GM10248 (cell line): ENCODE results near the gene HMG20A.

ENCODE experiments used
- CTCF ChIA-PET: fragments of 300-600 bp; sonication (Branson Sonifier 250); formaldehyde crosslinking; extraction: SDS; loops from one replicate; lab custom pipeline; 2021; ENCODE audit warnings: antibody characterized with exemption; lab: Yijun Ruan, JAX
- POLR2A ChIA-PET: fragments of 350-650 bp; sonication (Branson Sonifier 250); formaldehyde crosslinking; extraction: SDS; loops from one replicate; lab custom pipeline; 2020; ENCODE audit warnings: antibody characterized with exemption; lab: Yijun Ruan, JAX
- DNase-seq: peaks from one replicate; pipeline ENCODE4 v3.0.0; 2012; ENCODE audit errors: extremely low spot score
- CTCF ChIP-seq: IDR thresholded peaks from 2 replicates; pipeline ENCODE4 v1.5.1; 2012; ENCODE audit warnings: mild to moderate bottlenecking, low read depth; ENCODE audit errors: extremely low read depth, missing control alignments, control extremely low read depth

Gene HMG20A

GRCh38 chr15:77446840-77447390, 26.2 kb downstream of the HMG20A start:
- ChIA-PET CTCF (interaction anchor here (1.8 kb wide), 1 partner anchor 20 kb away, joined by 5 read pairs; no protein-coding TSS in a partner anchor), POLR2A (no interaction called here)
- TF ChIP-seq CTCF: no peak
- no peak for DNase-seq

GRCh38 chr15:77454265-77454664, 33.6 kb downstream of the HMG20A start:
- ChIA-PET POLR2A (no interaction called here), CTCF (interaction anchor here (1.2 kb wide), 1 partner anchor 17 kb away, joined by 3 read pairs; no protein-coding TSS in a partner anchor)
- TF ChIP-seq CTCF: no peak
- no peak for DNase-seq

GRCh38 chr15:77454951-77455350, 34.3 kb downstream of the HMG20A start:
- ChIA-PET POLR2A (no interaction called here), CTCF (interaction anchor here (1.2 kb wide), 1 partner anchor 18 kb away, joined by 3 read pairs; no protein-coding TSS in a partner anchor)
- no peak for TF ChIP-seq CTCF
- no peak for DNase-seq

GRCh38 chr15:77455696-77456321, 35.1 kb downstream of the HMG20A start:
- DNase-seq: no peak
- POLR2A ChIA-PET: no interaction called here
- no peak for TF ChIP-seq CTCF
- CTCF ChIA-PET: no interaction called here

GRCh38 chr15:77456746-77457145, 36.1 kb downstream of the HMG20A start:
- ChIA-PET CTCF (no interaction called here), POLR2A (no interaction called here)
- TF ChIP-seq CTCF: no peak
- no peak for DNase-seq

GRCh38 chr15:77457191-77457904, 36.7 kb downstream of the HMG20A start:
- POLR2A ChIA-PET: no interaction called here
- CTCF ChIA-PET: no interaction called here
- no peak for TF ChIP-seq CTCF
- no peak for DNase-seq
